GM12872 (cell line): ENCODE data around the gene RAB33B.

ENCODE experiments used
- CTCF ChIP-seq: IDR thresholded peaks from 3 replicates; pipeline ENCODE4 v1.5.1; 2011; ENCODE audit warnings: low read depth, mild to moderate bottlenecking, low read length, moderate library complexity; ENCODE audit not compliant: insufficient read depth

RAB33B gene

GRCh38 chr4:139501117-139501516 lies 47.2 kb downstream of the RAB33B start:
- TF ChIP-seq CTCF = no peak

GRCh38 chr4:139501527-139501926 lies 47.6 kb downstream of the RAB33B start:
- TF ChIP-seq CTCF = no peak

GRCh38 chr4:139501927-139502899 lies 48.3 kb downstream of the RAB33B start:
- TF ChIP-seq CTCF = no peak

GRCh38 chr4:139503622-139504166 lies 49.8 kb downstream of the RAB33B start:
- no peak for TF ChIP-seq CTCF

- TF ChIP-seq CTCF = no peak
Measured at GRCh38 chr4:139506774-139507173, 52.9 kb downstream of the RAB33B start.

- TF ChIP-seq CTCF = no peak
Measured at GRCh38 chr4:139508581-139509237, 54.8 kb downstream of the RAB33B start.

- peak; percentile 35; the same call in 1 of the 3 replicates for TF ChIP-seq CTCF
Measured at GRCh38 chr4:139509727-139510410, 55.9 kb downstream of the RAB33B start.
